ENCODE data around the gene HS2ST1.

The HS2ST1 gene

DNA sequence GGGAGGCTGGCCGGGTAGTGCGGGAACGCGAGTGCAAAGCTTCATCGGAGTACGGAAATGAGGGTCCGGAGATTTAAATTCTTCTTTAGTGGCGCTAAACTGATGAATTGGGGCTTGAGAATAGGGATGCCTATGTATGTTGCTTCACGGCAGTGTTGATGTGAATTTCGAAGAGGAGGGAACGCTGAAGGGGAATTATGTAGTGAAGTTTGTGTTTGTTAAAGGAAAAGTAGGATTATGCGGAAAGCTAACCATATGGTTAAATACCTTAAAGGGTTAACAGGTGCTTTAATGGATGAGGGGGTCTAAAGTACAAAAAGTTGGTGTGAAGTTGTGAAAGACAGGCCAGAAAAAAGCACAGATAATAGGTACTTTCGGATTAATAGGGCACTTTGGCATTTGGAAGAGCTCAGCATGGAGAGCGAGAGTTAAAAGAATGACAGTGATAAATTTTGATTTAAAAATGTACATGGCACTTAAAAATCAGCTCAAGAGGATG, 1.4 kb downstream of the HS2ST1 start:
- Histone ChIP-seq H3K27me3 (ENCODE audit: insufficient read depth, low read length, poor library complexity, severe bottlenecking) (no peaks in the 10 kb centered on the region), H3K9me2 (replicated peaks; ENCODE audit: low read depth, low read length) (no peaks in the 10 kb centered on the region), H2AFZ (ENCODE audit: low read length) (peak overlapping the region; percentile 91), H3K36me3 (ENCODE audit: insufficient read depth, low read length) (no peaks in the 10 kb centered on the region), H3F3A (ENCODE audit: low read depth) (no peaks in the 10 kb centered on the region), H3K4me3 (ENCODE audit: low read length, poor library complexity, severe bottlenecking) (peak overlapping the region; percentile 94), H3K4me1 (ENCODE audit: insufficient read depth, low read length, poor library complexity, severe bottlenecking) (peaks cover 61% of the 10 kb centered on the region), H3K79me2 (ENCODE audit: insufficient read depth, low read length) (peaks cover 85% of the 10 kb centered on the region), H3K9ac (ENCODE audit: low read depth, low read length, poor library complexity, severe bottlenecking) (peak overlapping the region; percentile 91), H3K4me2 (ENCODE audit: low read depth, low read length, poor library complexity, severe bottlenecking) (peak overlapping the region; percentile 95), H3K9me3 (ENCODE audit: insufficient read depth, low read depth, low read length) (no peaks in the 10 kb centered on the region), H4K20me1 (ENCODE audit: insufficient read depth, low read length, poor library complexity, severe bottlenecking) (peaks cover 41% of the 10 kb centered on the region)
- TF ChIP-seq, protein P1, sequence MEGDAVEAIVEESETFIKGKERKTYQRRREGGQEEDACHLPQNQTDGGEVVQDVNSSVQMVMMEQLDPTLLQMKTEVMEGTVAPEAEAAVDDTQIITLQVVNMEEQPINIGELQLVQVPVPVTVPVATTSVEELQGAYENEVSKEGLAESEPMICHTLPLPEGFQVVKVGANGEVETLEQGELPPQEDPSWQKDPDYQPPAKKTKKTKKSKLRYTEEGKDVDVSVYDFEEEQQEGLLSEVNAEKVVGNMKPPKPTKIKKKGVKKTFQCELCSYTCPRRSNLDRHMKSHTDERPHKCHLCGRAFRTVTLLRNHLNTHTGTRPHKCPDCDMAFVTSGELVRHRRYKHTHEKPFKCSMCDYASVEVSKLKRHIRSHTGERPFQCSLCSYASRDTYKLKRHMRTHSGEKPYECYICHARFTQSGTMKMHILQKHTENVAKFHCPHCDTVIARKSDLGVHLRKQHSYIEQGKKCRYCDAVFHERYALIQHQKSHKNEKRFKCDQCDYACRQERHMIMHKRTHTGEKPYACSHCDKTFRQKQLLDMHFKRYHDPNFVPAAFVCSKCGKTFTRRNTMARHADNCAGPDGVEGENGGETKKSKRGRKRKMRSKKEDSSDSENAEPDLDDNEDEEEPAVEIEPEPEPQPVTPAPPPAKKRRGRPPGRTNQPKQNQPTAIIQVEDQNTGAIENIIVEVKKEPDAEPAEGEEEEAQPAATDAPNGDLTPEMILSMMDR (conservative IDR thresholded peaks at IDR 0.05; ENCODE audit: low read length), result no peak
- no peak for TF ChIP-seq EZH2phosphoT487 (IDR thresholded peaks at IDR 0.05; ENCODE audit: borderline replicate concordance)

DNA sequence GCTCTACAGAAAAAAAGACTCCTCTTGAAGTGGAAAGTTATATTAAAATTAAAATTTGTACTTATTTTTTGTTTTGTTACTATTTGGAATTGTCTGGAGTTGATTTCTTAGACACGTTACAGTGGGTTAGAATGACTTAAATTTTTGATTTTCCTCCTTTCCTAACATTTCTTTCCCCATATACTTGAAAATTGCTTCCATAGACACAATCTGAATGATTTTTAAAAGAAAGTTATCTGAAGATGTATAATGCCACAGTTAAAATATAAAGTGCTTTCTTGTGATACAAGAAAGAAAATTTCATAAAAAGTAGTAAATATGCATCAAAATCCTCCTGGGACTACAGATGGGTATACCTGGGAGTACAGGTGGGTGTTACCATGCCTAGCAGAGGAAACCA, 2.3 kb downstream of the HS2ST1 start:
- Histone ChIP-seq H3K4me3 (ENCODE audit: low read length, poor library complexity, severe bottlenecking) (peak overlapping the region; percentile 94), H3F3A (ENCODE audit: low read depth) (no peaks in the 10 kb centered on the region), H3K27me3 (ENCODE audit: insufficient read depth, low read length, poor library complexity, severe bottlenecking) (no peaks in the 10 kb centered on the region), H3K9ac (ENCODE audit: low read depth, low read length, poor library complexity, severe bottlenecking) (no peak overlapping the region), H3K4me1 (ENCODE audit: insufficient read depth, low read length, poor library complexity, severe bottlenecking) (peaks cover 52% of the 10 kb centered on the region), H3K79me2 (ENCODE audit: insufficient read depth, low read length) (peaks cover 84% of the 10 kb centered on the region), H3K9me3 (ENCODE audit: insufficient read depth, low read depth, low read length) (0 out of 2 replicates have a peak, but pooled peaks cover 3% of the 10 kb centered on the region), H3K36me3 (ENCODE audit: insufficient read depth, low read length) (no peaks in the 10 kb centered on the region), H3K9me2 (replicated peaks; ENCODE audit: low read depth, low read length) (no peaks in the 10 kb centered on the region), H4K20me1 (ENCODE audit: insufficient read depth, low read length, poor library complexity, severe bottlenecking) (peaks cover 31% of the 10 kb centered on the region), H3K4me2 (ENCODE audit: low read depth, low read length, poor library complexity, severe bottlenecking) (peak overlapping the region; percentile 95), H2AFZ (ENCODE audit: low read length) (no peak overlapping the region)
- TF ChIP-seq, protein P1 (conservative IDR thresholded peaks at IDR 0.05; ENCODE audit: low read length), result no peak
- TF ChIP-seq EZH2phosphoT487 (IDR thresholded peaks at IDR 0.05; ENCODE audit: borderline replicate concordance), result no peak

DNA sequence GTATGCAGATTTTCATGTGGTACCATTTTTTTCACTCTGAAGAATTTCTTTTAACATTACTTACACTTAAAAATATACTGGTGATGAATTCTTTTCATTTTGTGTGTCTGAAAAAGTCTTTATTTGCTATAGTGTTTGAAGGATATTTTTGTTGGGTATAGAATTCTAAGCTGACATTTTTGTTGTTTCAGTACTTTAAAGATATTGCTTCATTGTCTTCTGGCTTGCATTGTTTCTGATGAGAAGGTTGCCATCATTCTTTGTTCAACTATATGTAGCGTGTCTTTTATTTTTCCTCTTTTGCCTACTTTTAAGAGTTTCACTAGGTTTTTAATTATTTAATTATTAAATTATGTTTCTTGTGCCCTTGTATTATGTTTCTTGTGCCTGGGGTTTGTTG, 8.0 kb downstream of the HS2ST1 start:
- Histone ChIP-seq H3K9me2 (replicated peaks; ENCODE audit: low read depth, low read length) (no peaks in the 10 kb centered on the region), H3K79me2 (ENCODE audit: insufficient read depth, low read length) (peaks cover 69% of the 10 kb centered on the region), H3K4me1 (ENCODE audit: insufficient read depth, low read length, poor library complexity, severe bottlenecking) (peaks cover 18% of the 10 kb centered on the region), H3F3A (ENCODE audit: low read depth) (no peaks in the 10 kb centered on the region), H4K20me1 (ENCODE audit: insufficient read depth, low read length, poor library complexity, severe bottlenecking) (peaks cover 4% of the 10 kb centered on the region), H3K4me2 (ENCODE audit: low read depth, low read length, poor library complexity, severe bottlenecking) (no peak overlapping the region), H2AFZ (ENCODE audit: low read length) (no peak overlapping the region), H3K9ac (ENCODE audit: low read depth, low read length, poor library complexity, severe bottlenecking) (no peak overlapping the region), H3K27me3 (ENCODE audit: insufficient read depth, low read length, poor library complexity, severe bottlenecking) (no peaks in the 10 kb centered on the region), H3K9me3 (ENCODE audit: insufficient read depth, low read depth, low read length) (peaks cover 15% of the 10 kb centered on the region; the same call in 1 of the 2 replicates), H3K36me3 (ENCODE audit: insufficient read depth, low read length) (no peaks in the 10 kb centered on the region), H3K4me3 (ENCODE audit: low read length, poor library complexity, severe bottlenecking) (no peak overlapping the region)
- no peak for TF ChIP-seq EZH2phosphoT487 (IDR thresholded peaks at IDR 0.05; ENCODE audit: borderline replicate concordance)
- TF ChIP-seq, protein P1 (conservative IDR thresholded peaks at IDR 0.05; ENCODE audit: low read length), result no peak
